Activated naive CD8-positive, alpha-beta T cell treated with anti-CD3 and anti-CD28 coated beads, Interleukin-2, amount 50 U/mL, for 24 hours (primary cell): ENCODE data around the gene CDK4.

Experiments used
- ATAC-seq: fragments of 150-1000 bp; cut with Tn5 transposase; one replicate; pipeline ENCODE4 v1.10.0; 2021
- DNase-seq: peaks from one replicate; pipeline ENCODE4 v3.0.0; 2021
- H3K27ac Mint-ChIP-seq: one replicate; pipeline ENCODE4 v1.8.0; 2021; ENCODE audit warnings: mild to moderate bottlenecking, mixed read lengths
- H3K27me3 Mint-ChIP-seq: one replicate; pipeline ENCODE4 v1.8.0; 2021; ENCODE audit warnings: mixed read lengths
- H3K36me3 Mint-ChIP-seq: one replicate; pipeline ENCODE4 v1.8.0; 2021; ENCODE audit warnings: low read depth, mixed read lengths
- H3K4me1 Mint-ChIP-seq: one replicate; pipeline ENCODE4 v1.8.0; 2021; ENCODE audit warnings: mixed read lengths
- H3K4me3 Mint-ChIP-seq: one replicate; pipeline ENCODE4 v1.8.0; 2021; ENCODE audit warnings: mild to moderate bottlenecking, moderate library complexity, mixed read lengths
- H3K9me3 Mint-ChIP-seq: one replicate; pipeline ENCODE4 v1.8.0; 2021; ENCODE audit warnings: mixed read lengths

CDK4 gene

GRCh38 chr12:57756406-57757341 lies 4.6 kb upstream of the CDK4 start:
- DNase-seq (peak; percentile 79), ATAC-seq (peak; percentile 48)
- peak overlapping the region; percentile 65 for H3K27ac Mint-ChIP-seq
- peaks cover 50% of the 10 kb centered on the region for H3K4me1 Mint-ChIP-seq
- H3K4me3 Mint-ChIP-seq, result peak overlapping the region; percentile 79
- H3K27me3 Mint-ChIP-seq, result peaks cover 3% of the 10 kb centered on the region
- peaks cover 18% of the 10 kb centered on the region for H3K36me3 Mint-ChIP-seq
- H3K9me3 Mint-ChIP-seq, result no peaks in the 10 kb centered on the region

GRCh38 chr12:57755454-57756372 lies 3.6 kb upstream of the CDK4 start:
- H3K4me1 Mint-ChIP-seq, result peaks cover 59% of the 10 kb centered on the region
- no peak for DNase-seq
- peak overlapping the region; percentile 79 for H3K4me3 Mint-ChIP-seq
- H3K27ac Mint-ChIP-seq, result peak overlapping the region; percentile 65
- ATAC-seq, result no peak
- no peaks in the 10 kb centered on the region for H3K9me3 Mint-ChIP-seq
- peaks cover 3% of the 10 kb centered on the region for H3K27me3 Mint-ChIP-seq
- peaks cover 23% of the 10 kb centered on the region for H3K36me3 Mint-ChIP-seq

- Mint-ChIP-seq H3K9me3 (no peaks in the 10 kb centered on the region), H3K36me3 (peaks cover 29% of the 10 kb centered on the region), H3K27me3 (peaks cover 3% of the 10 kb centered on the region), H3K4me3 (no peak overlapping the region), H3K4me1 (peaks cover 64% of the 10 kb centered on the region), H3K27ac (no peak overlapping the region)
- no peak for ATAC-seq
- no peak for DNase-seq
Measured at GRCh38 chr12:57755194-57755453, 3.0 kb upstream of the CDK4 start.

- peaks cover 29% of the 10 kb centered on the region for H3K36me3 Mint-ChIP-seq
- peak within 1 kb of the TSS; percentile 80 for H3K4me3 Mint-ChIP-seq
- ATAC-seq, result peak; percentile 53
- H3K4me1 Mint-ChIP-seq, result peaks cover 61% of the 10 kb centered on the region
- H3K27ac Mint-ChIP-seq, result peak within 1 kb of the TSS; percentile 21
- peaks cover 3% of the 10 kb centered on the region for H3K27me3 Mint-ChIP-seq
- DNase-seq, result peak; percentile 84
- H3K9me3 Mint-ChIP-seq, result no peaks in the 10 kb centered on the region
Measured at GRCh38 chr12:57754411-57755193, 2.5 kb upstream of the CDK4 start, which contains the start of gene MARCHF9. Gene MARCHF9 (plus strand): TSS chr12:57755103. CDS start chr12:57755529, 426 bp downstream.

- H3K27me3 Mint-ChIP-seq, result peaks cover 3% of the 10 kb centered on the region
Measured at GRCh38 chr12:57753756-57754337, 1.7 kb upstream of the CDK4 start.

GRCh38 chr12:57752668-57753000 lies 524 bp upstream of the CDK4 start:
- Mint-ChIP-seq H3K4me1 (peaks cover 66% of the 10 kb centered on the region), H3K27ac (peak overlapping the region; percentile 96), H3K36me3 (peaks cover 36% of the 10 kb centered on the region), H3K9me3 (no peaks in the 10 kb centered on the region), H3K27me3 (peaks cover 3% of the 10 kb centered on the region), H3K4me3 (peak overlapping the region; percentile 96)
- ATAC-seq (no peak), DNase-seq (no peak)

More at GRCh38 chr12:57753756-57754337, 1.7 kb upstream of the CDK4 start:
- Mint-ChIP-seq H3K4me1 (peaks cover 62% of the 10 kb centered on the region), H3K9me3 (no peaks in the 10 kb centered on the region), H3K27ac (peak overlapping the region; percentile 21), H3K36me3 (peaks cover 34% of the 10 kb centered on the region), H3K4me3 (peak overlapping the region; percentile 80)
- DNase-seq (no peak), ATAC-seq (no peak)

GRCh38 chr12:57751432-57751787 lies 700 bp downstream of the CDK4 start:
- H3K4me3 Mint-ChIP-seq, result peak overlapping the region; percentile 96
- peaks cover 60% of the 10 kb centered on the region for H3K4me1 Mint-ChIP-seq
- ATAC-seq (no peak), DNase-seq (no peak)
- no peaks in the 10 kb centered on the region for H3K9me3 Mint-ChIP-seq
- H3K36me3 Mint-ChIP-seq, result peaks cover 43% of the 10 kb centered on the region
- peak overlapping the region; percentile 96 for H3K27ac Mint-ChIP-seq
- H3K27me3 Mint-ChIP-seq, result peaks cover 3% of the 10 kb centered on the region

- Mint-ChIP-seq H3K9me3 (no peaks in the 10 kb centered on the region), H3K27ac (peak overlapping the region; percentile 96), H3K4me3 (peak overlapping the region; percentile 96), H3K4me1 (peaks cover 61% of the 10 kb centered on the region), H3K36me3 (peaks cover 49% of the 10 kb centered on the region), H3K27me3 (peaks cover 3% of the 10 kb centered on the region)
- DNase-seq, result no peak
- ATAC-seq, result no peak
Measured at GRCh38 chr12:57750561-57751431, 1.3 kb downstream of the CDK4 start.

- Mint-ChIP-seq H3K27ac (no peak overlapping the region), H3K4me3 (no peak overlapping the region), H3K9me3 (no peaks in the 10 kb centered on the region), H3K4me1 (peaks cover 71% of the 10 kb centered on the region), H3K27me3 (peaks cover 3% of the 10 kb centered on the region), H3K36me3 (peaks cover 54% of the 10 kb centered on the region)
- DNase-seq, result no peak
- ATAC-seq, result no peak
Measured at GRCh38 chr12:57749061-57749460, 3.0 kb downstream of the CDK4 start.

GRCh38 chr12:57746025-57746424 lies 6.1 kb downstream of the CDK4 start:
- no peaks in the 10 kb centered on the region for H3K27me3 Mint-ChIP-seq
- peak overlapping the region; percentile 89 for H3K4me3 Mint-ChIP-seq
- H3K4me1 Mint-ChIP-seq, result peaks cover 58% of the 10 kb centered on the region
- DNase-seq (no peak), ATAC-seq (no peak)
- H3K36me3 Mint-ChIP-seq, result peaks cover 44% of the 10 kb centered on the region
- peak overlapping the region; percentile 92 for H3K27ac Mint-ChIP-seq
- H3K9me3 Mint-ChIP-seq, result no peaks in the 10 kb centered on the region

GRCh38 chr12:57745485-57745881 lies 6.6 kb downstream of the CDK4 start:
- ATAC-seq (no peak), DNase-seq (no peak)
- Mint-ChIP-seq H3K27me3 (no peaks in the 10 kb centered on the region), H3K27ac (peak overlapping the region; percentile 92), H3K36me3 (peaks cover 38% of the 10 kb centered on the region), H3K4me3 (peak overlapping the region; percentile 89), H3K4me1 (peaks cover 58% of the 10 kb centered on the region), H3K9me3 (no peaks in the 10 kb centered on the region)

- no peaks in the 10 kb centered on the region for H3K27me3 Mint-ChIP-seq
- H3K27ac Mint-ChIP-seq, result peak within 1 kb of the TSS; percentile 92
- no peaks in the 10 kb centered on the region for H3K9me3 Mint-ChIP-seq
- ATAC-seq (peak; percentile 80), DNase-seq (peak; percentile 93)
- H3K36me3 Mint-ChIP-seq, result peaks cover 34% of the 10 kb centered on the region
- peak within 1 kb of the TSS; percentile 89 for H3K4me3 Mint-ChIP-seq
- peaks cover 60% of the 10 kb centered on the region for H3K4me1 Mint-ChIP-seq
Measured at GRCh38 chr12:57744777-57745484, 7.2 kb downstream of the CDK4 start, which contains the start of gene TSPAN31. Gene TSPAN31 (plus strand): TSS chr12:57745039. CDS start chr12:57745155, 116 bp downstream.
